ENCODE measurements around the gene BUB1B.

Gene BUB1B

DNA sequence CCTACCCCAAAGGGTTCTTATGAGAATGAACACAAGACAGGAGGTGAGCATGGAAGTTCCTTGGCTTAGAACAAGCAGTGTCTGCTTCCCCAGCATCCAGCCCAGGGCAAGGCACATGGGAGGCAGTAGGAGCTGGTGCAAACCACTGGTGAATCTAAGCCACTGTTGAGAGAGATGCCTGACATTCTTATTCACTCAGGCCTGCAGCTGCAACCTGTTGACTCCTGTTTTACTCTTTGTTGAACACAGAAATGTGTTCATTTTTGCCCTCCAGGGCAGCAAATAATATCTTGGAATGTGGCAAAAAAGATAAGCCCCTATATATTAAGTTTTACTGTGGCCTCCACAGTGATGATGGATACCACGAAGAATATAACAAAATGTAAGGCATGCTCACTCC lies 69.1 kb downstream of the BUB1B start:
- TF ChIP-seq, protein P1, sequence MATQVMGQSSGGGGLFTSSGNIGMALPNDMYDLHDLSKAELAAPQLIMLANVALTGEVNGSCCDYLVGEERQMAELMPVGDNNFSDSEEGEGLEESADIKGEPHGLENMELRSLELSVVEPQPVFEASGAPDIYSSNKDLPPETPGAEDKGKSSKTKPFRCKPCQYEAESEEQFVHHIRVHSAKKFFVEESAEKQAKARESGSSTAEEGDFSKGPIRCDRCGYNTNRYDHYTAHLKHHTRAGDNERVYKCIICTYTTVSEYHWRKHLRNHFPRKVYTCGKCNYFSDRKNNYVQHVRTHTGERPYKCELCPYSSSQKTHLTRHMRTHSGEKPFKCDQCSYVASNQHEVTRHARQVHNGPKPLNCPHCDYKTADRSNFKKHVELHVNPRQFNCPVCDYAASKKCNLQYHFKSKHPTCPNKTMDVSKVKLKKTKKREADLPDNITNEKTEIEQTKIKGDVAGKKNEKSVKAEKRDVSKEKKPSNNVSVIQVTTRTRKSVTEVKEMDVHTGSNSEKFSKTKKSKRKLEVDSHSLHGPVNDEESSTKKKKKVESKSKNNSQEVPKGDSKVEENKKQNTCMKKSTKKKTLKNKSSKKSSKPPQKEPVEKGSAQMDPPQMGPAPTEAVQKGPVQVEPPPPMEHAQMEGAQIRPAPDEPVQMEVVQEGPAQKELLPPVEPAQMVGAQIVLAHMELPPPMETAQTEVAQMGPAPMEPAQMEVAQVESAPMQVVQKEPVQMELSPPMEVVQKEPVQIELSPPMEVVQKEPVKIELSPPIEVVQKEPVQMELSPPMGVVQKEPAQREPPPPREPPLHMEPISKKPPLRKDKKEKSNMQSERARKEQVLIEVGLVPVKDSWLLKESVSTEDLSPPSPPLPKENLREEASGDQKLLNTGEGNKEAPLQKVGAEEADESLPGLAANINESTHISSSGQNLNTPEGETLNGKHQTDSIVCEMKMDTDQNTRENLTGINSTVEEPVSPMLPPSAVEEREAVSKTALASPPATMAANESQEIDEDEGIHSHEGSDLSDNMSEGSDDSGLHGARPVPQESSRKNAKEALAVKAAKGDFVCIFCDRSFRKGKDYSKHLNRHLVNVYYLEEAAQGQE (IDR thresholded peaks at IDR 0.05; ENCODE audit: low read depth): no peak
- no peak for TF ChIP-seq RAD21 (IDR thresholded peaks at IDR 0.05; ENCODE audit: low read depth)
- TF ChIP-seq TEAD4 (IDR thresholded peaks at IDR 0.05): no peak
- no peak for TF ChIP-seq FOXM1 (IDR thresholded peaks at IDR 0.05; ENCODE audit: borderline replicate concordance, low read depth)
- no peak for TF ChIP-seq ZBTB7A (IDR thresholded peaks at IDR 0.05; ENCODE audit: low read depth)
- TF ChIP-seq, protein P2, sequence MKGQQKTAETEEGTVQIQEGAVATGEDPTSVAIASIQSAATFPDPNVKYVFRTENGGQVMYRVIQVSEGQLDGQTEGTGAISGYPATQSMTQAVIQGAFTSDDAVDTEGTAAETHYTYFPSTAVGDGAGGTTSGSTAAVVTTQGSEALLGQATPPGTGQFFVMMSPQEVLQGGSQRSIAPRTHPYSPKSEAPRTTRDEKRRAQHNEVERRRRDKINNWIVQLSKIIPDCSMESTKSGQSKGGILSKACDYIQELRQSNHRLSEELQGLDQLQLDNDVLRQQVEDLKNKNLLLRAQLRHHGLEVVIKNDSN (IDR thresholded peaks at IDR 0.05): no peak
- no peak for TF ChIP-seq NFIC (IDR thresholded peaks at IDR 0.05)
- TF ChIP-seq YY1 (IDR thresholded peaks at IDR 0.05; ENCODE audit: low read depth): no peak
- TF ChIP-seq TAF1 (IDR thresholded peaks at IDR 0.05; ENCODE audit: low read depth): no peak
- TF ChIP-seq TCF12 (IDR thresholded peaks at IDR 0.05; ENCODE audit: low read depth): no peak
- no peak for TF ChIP-seq EP300 (IDR thresholded peaks at IDR 0.05; ENCODE audit: borderline replicate concordance)
- TF ChIP-seq, protein P3, sequence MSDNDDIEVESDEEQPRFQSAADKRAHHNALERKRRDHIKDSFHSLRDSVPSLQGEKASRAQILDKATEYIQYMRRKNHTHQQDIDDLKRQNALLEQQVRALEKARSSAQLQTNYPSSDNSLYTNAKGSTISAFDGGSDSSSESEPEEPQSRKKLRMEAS (IDR thresholded peaks at IDR 0.05): no peak
- no peak for TF ChIP-seq EGR1 (IDR thresholded peaks at IDR 0.05)

DNA sequence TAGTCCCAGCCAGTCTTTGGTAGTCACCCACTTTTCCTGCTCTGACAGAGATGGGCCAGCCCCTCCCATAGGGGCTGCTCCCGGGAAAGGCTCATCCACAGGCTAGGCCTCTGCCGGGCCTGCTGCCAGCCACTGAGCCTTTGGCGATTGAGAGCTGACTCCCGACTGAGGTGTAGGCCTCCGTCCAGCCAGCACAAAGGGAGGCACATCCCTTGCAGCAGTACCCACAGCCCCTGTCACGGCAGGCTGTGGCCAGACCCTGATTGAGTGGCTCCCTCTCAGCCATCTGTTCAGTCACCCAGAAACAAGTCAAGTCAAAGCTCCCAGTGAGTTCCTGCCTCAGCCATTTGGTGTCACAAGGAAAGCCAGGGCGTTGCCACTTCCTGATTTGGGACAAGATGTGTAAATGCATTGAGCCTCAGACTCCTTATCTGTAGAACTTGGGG lies 71.8 kb downstream of the BUB1B start:
- TF ChIP-seq FOXM1 (IDR thresholded peaks at IDR 0.05; ENCODE audit: borderline replicate concordance, low read depth) (no peak), ZBTB7A (IDR thresholded peaks at IDR 0.05; ENCODE audit: low read depth) (no peak), NFIC (IDR thresholded peaks at IDR 0.05) (no peak)
- TF ChIP-seq, protein P1 (IDR thresholded peaks at IDR 0.05; ENCODE audit: low read depth): no peak

DNA sequence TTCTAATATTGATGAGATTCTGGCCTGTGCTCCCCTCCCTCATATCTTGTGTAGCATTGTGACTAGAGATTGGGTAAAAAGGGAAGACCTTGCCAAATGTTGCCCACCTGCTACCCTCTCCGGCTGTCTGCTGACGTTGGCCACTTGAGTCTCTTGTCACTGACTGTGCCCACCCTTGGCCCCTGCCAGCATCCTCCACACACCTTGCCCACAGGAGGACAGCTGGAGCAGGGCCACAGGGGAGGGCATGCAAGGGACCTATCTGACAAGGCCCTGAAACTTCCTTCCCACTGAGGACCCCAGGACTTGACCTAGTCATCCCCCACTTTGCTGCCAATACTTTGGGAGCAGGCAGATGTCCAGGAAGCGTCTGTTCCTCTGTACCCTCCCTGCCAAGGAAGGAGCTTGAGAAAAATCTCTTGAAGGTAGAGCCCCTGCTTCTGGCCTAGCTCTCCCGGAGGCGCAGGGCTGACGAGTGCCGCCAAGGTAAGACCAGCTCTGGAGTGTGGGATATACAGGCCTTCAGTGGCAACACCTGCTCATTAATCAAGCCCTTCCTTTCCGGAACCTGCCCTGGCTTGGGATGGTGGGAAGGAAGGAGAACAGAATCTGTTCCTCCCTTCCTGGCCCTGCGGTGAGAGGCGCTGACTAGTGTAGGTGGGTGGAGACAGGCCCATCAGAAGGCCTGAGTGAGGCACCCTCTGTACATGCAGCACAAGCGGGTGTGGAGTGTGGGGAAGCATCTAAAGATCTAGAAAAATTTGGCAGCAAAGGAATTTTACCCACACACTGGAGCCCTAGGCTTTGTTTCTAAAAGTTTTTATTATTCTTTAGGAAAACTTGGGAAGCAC lies 73.1 kb downstream of the BUB1B start:
- TF ChIP-seq NFIC (IDR thresholded peaks at IDR 0.05) (no peak), RAD21 (IDR thresholded peaks at IDR 0.05; ENCODE audit: low read depth) (no peak), EGR1 (IDR thresholded peaks at IDR 0.05) (no peak), FOXM1 (IDR thresholded peaks at IDR 0.05; ENCODE audit: borderline replicate concordance, low read depth) (no peak), EP300 (IDR thresholded peaks at IDR 0.05; ENCODE audit: borderline replicate concordance) (no peak), TEAD4 (IDR thresholded peaks at IDR 0.05) (no peak), CEBPB (IDR thresholded peaks at IDR 0.05) (no peak), YY1 (IDR thresholded peaks at IDR 0.05; ENCODE audit: low read depth) (no peak), CREB1 (IDR thresholded peaks at IDR 0.05; ENCODE audit: low read depth) (no peak), TAF1 (IDR thresholded peaks at IDR 0.05; ENCODE audit: low read depth) (no peak), ZBTB7A (IDR thresholded peaks at IDR 0.05; ENCODE audit: low read depth) (no peak)
- TF ChIP-seq, protein P2 (IDR thresholded peaks at IDR 0.05): no peak
- TF ChIP-seq, protein P1 (IDR thresholded peaks at IDR 0.05; ENCODE audit: low read depth): no peak
- TF ChIP-seq, protein P3 (IDR thresholded peaks at IDR 0.05): no peak

DNA sequence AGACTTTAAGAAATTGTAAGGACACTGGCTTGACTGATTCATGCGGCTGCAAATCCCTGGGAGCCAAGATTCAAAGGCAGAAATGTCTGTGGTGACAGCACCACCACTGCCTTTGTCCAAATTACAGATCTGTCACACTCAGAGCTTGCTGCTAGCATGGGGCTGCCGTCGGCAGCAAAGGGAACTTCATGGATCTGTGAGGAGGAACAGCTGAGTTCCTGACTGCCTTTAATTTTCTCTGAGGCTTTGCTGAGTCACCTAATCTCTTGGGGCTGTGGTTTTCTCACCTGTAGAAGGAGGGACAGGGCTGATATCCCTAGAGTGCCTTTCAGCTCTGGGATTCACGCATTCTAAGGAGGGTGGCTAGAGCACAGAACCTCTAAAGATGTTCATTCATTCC lies 73.9 kb downstream of the BUB1B start:
- TF ChIP-seq CREB1 (IDR thresholded peaks at IDR 0.05; ENCODE audit: low read depth): no peak
- TF ChIP-seq EGR1 (IDR thresholded peaks at IDR 0.05): no peak
- TF ChIP-seq, protein P2 (IDR thresholded peaks at IDR 0.05): no peak
- no peak for TF ChIP-seq ZBTB7A (IDR thresholded peaks at IDR 0.05; ENCODE audit: low read depth)
- TF ChIP-seq TAF1 (IDR thresholded peaks at IDR 0.05; ENCODE audit: low read depth): no peak
- no peak for TF ChIP-seq YY1 (IDR thresholded peaks at IDR 0.05; ENCODE audit: low read depth)
- no peak for TF ChIP-seq TEAD4 (IDR thresholded peaks at IDR 0.05)
- no peak for TF ChIP-seq FOXM1 (IDR thresholded peaks at IDR 0.05; ENCODE audit: borderline replicate concordance, low read depth)
- no peak for TF ChIP-seq RAD21 (IDR thresholded peaks at IDR 0.05; ENCODE audit: low read depth)
- TF ChIP-seq NFIC (IDR thresholded peaks at IDR 0.05): no peak
- TF ChIP-seq, protein P1 (IDR thresholded peaks at IDR 0.05; ENCODE audit: low read depth): no peak
- no peak for TF ChIP-seq TCF12 (IDR thresholded peaks at IDR 0.05; ENCODE audit: low read depth)
- no peak for TF ChIP-seq CEBPB (IDR thresholded peaks at IDR 0.05)
- TF ChIP-seq, protein P3 (IDR thresholded peaks at IDR 0.05): no peak
- TF ChIP-seq EP300 (IDR thresholded peaks at IDR 0.05; ENCODE audit: borderline replicate concordance): no peak
